ENCODE data around the gene CBX8. TPM values are rescaled to one million over a fixed set of nuclear protein-coding genes. Genes with fewer than 3 reads are reported as not detected.
A peak's percentile ranks its signal among the peaks of the same experiment; 100 is the strongest.

The CBX8 gene
- total and polyA plus RNA-seq, 2 of the 13 experiments (the other 11 are each of a cell fraction or from before 2014, with no cell fraction given): 0.34 to 12.6 TPM

- TF ChIP-seq THYN1 (CRISPR knock-in tag; IDR thresholded peaks at IDR 0.05; ENCODE audit: borderline replicate concordance, low read depth) (no peak), ZBTB38 (CRISPR knock-in tag; IDR thresholded peaks at IDR 0.05) (peak; percentile 24; the same call in 1 of the 2 replicates), PRPF4 (IDR thresholded peaks at IDR 0.05; ENCODE audit: low read depth, low read length, poor library complexity, severe bottlenecking) (no peak), ZNF567 (CRISPR knock-in tag; IDR thresholded peaks at IDR 0.05; ENCODE audit: borderline replicate concordance) (no peak), MEIS2 (CRISPR knock-in tag; IDR thresholded peaks at IDR 0.05) (no peak), SP140L (CRISPR knock-in tag; IDR thresholded peaks at IDR 0.05; ENCODE audit: borderline replicate concordance) (no peak), MAZ (IDR thresholded peaks at IDR 0.05; ENCODE audit: borderline replicate concordance, low read depth, low read length) (no peak), MAZ (CRISPR knock-in tag; IDR thresholded peaks at IDR 0.05; ENCODE audit: low read depth) (no peak), NFRKB (IDR thresholded peaks at IDR 0.05) (no peak)
Observed at GRCh38 chr17:79835470-79835899, 38.6 kb upstream of the CBX8 start (continued).

- Histone ChIP-seq H2AFZ (ENCODE audit: low read length) (no peak overlapping the region), H3K36me3 (replicated peaks in 1 of 2; ENCODE audit: control insufficient read depth in 1 of 2, insufficient read depth in 2 of 2, low read length in 2 of 2) (peaks cover 11 to 12% of the 10 kb centered on the region in 2 experiments), H3K27ac (ENCODE audit: extremely low read length, insufficient read depth, low read length) (peak overlapping the region; percentile 8), H4K20me1 (ENCODE audit: insufficient read depth, low read length) (peaks cover 44% of the 10 kb centered on the region), H3K79me2 (ENCODE audit: insufficient read depth, low read length) (peaks cover 39% of the 10 kb centered on the region), H3K9ac (ENCODE audit: insufficient read depth, low read depth, low read length) (no peak overlapping the region), H3K27me3 (ENCODE audit: control insufficient read depth in 1 of 2, insufficient read depth in 2 of 2, low read length in 2 of 2) (no peaks in the 10 kb centered on the region; a peak in 2 of 5 replicates), H3K4me3 (replicated peaks in 1 of 3; ENCODE audit: insufficient read depth in 1 of 3, low read depth in 2 of 3, low read length in 3 of 3) (no peak overlapping the region; a peak in 1 of 6 replicates), H3K4me1 (ENCODE audit: insufficient read depth, low read length) (peaks cover 63% of the 10 kb centered on the region), H3K4me2 (ENCODE audit: low read depth, low read length) (no peak overlapping the region), H3K9me3 (ENCODE audit: low read length) (no peaks in the 10 kb centered on the region)
- POLR2A ChIA-PET: interaction anchor here (0.9 to 11.1 kb wide), 9 partner anchors 10 to 155 kb away, joined by 3 to 274 read pairs (median 5); partner anchors contain the start of gene CBX8
- no peak for DNase-seq (ENCODE audit: low spot score)
- no peak for FAIRE-seq
- TSS peak; percentile 5 for BruUV-seq (replicated peaks)
- ATAC-seq: no peak
- intact Hi-C loops (cut with micrococcal nuclease; ENCODE audit: unreplicated experiment): loop anchor here (5.0 to 10.0 kb wide), 3 partner anchors 38 to 90 kb away; partner anchors contain the start of gene CBX8
- CTCF ChIA-PET (ENCODE audit: low intra/inter-chr PET ratio, low total read pairs): interaction anchor here (0.6 to 2.1 kb wide), 6 partner anchors 23 to 93 kb away, joined by 3 to 12 read pairs (median 5); no protein-coding TSS in a partner anchor
- in situ Hi-C loops (cut with HindIII; ENCODE audit: extremely low pct_ligation_motif_present, low pct_unique_long_range_greater_than_20kb): loop anchor here (5.0 kb wide), 1 partner anchor 157 kb away; no protein-coding TSS in a partner anchor
- WGBS (ENCODE audit: low lambda C conversion rate): 94% methylated on average over 57 of the region's 61 CpGs
- TF ChIP-seq HNRNPK (IDR thresholded peaks at IDR 0.05; ENCODE audit: low read depth, low read length, poor library complexity, severe bottlenecking): peak; percentile 12
- TF ChIP-seq DZIP1 (CRISPR knock-in tag; IDR thresholded peaks at IDR 0.05): 0 out of 2 replicates have a peak, but pooled peaks have one; percentile 17
- TF ChIP-seq MEIS1 (CRISPR knock-in tag; IDR thresholded peaks at IDR 0.05; ENCODE audit: borderline replicate concordance): 0 out of 2 replicates have a peak, but pooled peaks have one; percentile 40
- TF ChIP-seq MYPOP (CRISPR knock-in tag; IDR thresholded peaks at IDR 0.05): no peak
- 0 out of 2 replicates have a peak, but pooled peaks have one; percentile 11 for TF ChIP-seq THRA (CRISPR knock-in tag; IDR thresholded peaks at IDR 0.05; ENCODE audit: borderline replicate concordance)
- TF ChIP-seq POLR2AphosphoS2 (IDR thresholded peaks at IDR 0.05; ENCODE audit: low read depth, low read length): 0 out of 2 replicates have a peak, but pooled peaks have one; percentile 32
- no peak for TF ChIP-seq ZFP62 (CRISPR knock-in tag; IDR thresholded peaks at IDR 0.05)
Observed at GRCh38 chr17:79834565-79835469, 37.9 kb upstream of the CBX8 start.

Data from HepG2 (cell line).